Small intestine (tissue), 7 donors: ENCODE measurements around the gene KHDC1L. TPM values are rescaled to one million over a fixed set of nuclear protein-coding genes. Genes with fewer than 3 reads are reported as not detected.

ENCODE experiments used
- DNase-seq, 2 donors: peaks; one replicate each; pipeline versions ENCODE4 v3.0.0 to v3.0.0-alpha.2; 2013
- FAIRE-seq: peaks from 2 replicates; lab custom pipeline; 2012; peaks lifted over from hg19 to GRCh38; lab: Jason Lieb, UNC
- H3K27ac ChIP-seq, 3 donors: one replicate each; pipeline ENCODE4 v1.5.1; 2013; ENCODE audit warnings: low read length in 2 of 3, mild to moderate bottlenecking in 2 of 3, control low read depth in 1 of 3, inconsistent platforms in 1 of 3, low read depth in 1 of 3, moderate library complexity in 1 of 3
- H3K27me3 ChIP-seq, 3 donors: one replicate each; pipeline ENCODE4 v1.6.1; 2013; ENCODE audit warnings: low read length in 3 of 3, inconsistent platforms in 1 of 3; ENCODE audit not compliant: control insufficient read depth in 3 of 3, insufficient read depth in 3 of 3
- H3K36me3 ChIP-seq, 3 donors: one replicate each; pipeline ENCODE4 v1.6.1; 2013; ENCODE audit warnings: low read length in 3 of 3, inconsistent platforms in 1 of 3, low read depth in 1 of 3, mild to moderate bottlenecking in 1 of 3, moderate library complexity in 1 of 3; ENCODE audit not compliant: control insufficient read depth in 3 of 3, insufficient read depth in 2 of 3
- H3K4me1 ChIP-seq, 3 donors: one replicate each; pipeline ENCODE4 v1.6.1; 2013; ENCODE audit warnings: low read length in 2 of 3, inconsistent platforms in 1 of 3, low read depth in 1 of 3, mild to moderate bottlenecking in 1 of 3, moderate library complexity in 1 of 3; ENCODE audit not compliant: control insufficient read depth in 3 of 3, insufficient read depth in 2 of 3
- H3K4me3 ChIP-seq, 3 donors: one replicate each; pipeline ENCODE4 v1.5.1; 2013; ENCODE audit warnings: low read length in 3 of 3, control low read depth in 1 of 3, inconsistent platforms in 1 of 3, low read depth in 1 of 3, mild to moderate bottlenecking in 1 of 3, moderate library complexity in 1 of 3
- H3K9me3 ChIP-seq, 2 donors: one replicate each; pipeline ENCODE4 v1.6.1; 2013; ENCODE audit warnings: low read depth in 1 of 2, low read length in 1 of 2; ENCODE audit not compliant: control insufficient read depth in 2 of 2, insufficient read depth in 1 of 2
- WGBS, 3 donors: extraction: QIAGEN DNeasy Blood & Tissue Kit; methylation state at CpG; one replicate each; pipeline ENCODE4 v1.1.7; 2013; 5-methylcytosine and 5-hydroxymethylcytosine counted together
- polyA plus RNA-seq, 4 donors: library from polyadenylated mRNA; stranded (reverse) in 3 of 4; unstranded in 1 of 4; fragments of 200-250 nt in 3 of 4; fragments of 120-200 nt in 1 of 4; gene quantifications; one replicate each; pipeline versions ENCODE4 v1.2.1 to v1.2.3, GENCODE V29; 2013
- donor health status: healthy with polysubstance abuse.
- donor health status: control.
- donor health status: control.
- donor health status: Bipolar disorder and iron deficiency.
- donor health status: healthy.

The KHDC1L gene
- polyA plus RNA-seq, 4 donors = 0.19 TPM; not detected in 3

DNA sequence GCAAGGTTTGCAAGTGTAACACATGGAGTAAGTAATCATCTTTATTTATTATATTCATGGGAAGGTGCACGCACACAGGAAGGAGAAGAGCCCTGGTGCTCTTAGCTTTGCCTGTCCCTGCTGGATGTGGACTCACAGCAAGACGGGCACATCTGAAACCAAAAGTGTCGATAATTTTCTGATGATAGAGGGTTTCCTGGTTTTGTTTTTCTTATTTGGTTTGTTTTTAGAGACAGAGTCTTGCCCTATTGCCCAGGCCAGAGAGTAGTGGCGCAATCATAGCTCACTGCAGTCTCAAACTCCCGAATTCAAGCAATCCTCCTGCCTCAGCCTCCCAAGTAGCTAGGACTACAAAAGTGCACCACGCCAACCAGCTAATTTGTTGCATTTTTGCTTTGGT, 7.8 kb upstream of the KHDC1L start:
- Histone ChIP-seq H3K27ac (no peak overlapping the region), H3K4me3 (no peak overlapping the region)
- no peak for FAIRE-seq

GRCh38 chr6:73231986-73232391, 6.7 kb upstream of the KHDC1L start:
- Histone ChIP-seq H3K36me3 (no peaks in the 10 kb centered on the region), H3K27ac (no peak overlapping the region), H3K4me1 (no peaks in the 10 kb centered on the region), H3K9me3 (no peaks in the 10 kb centered on the region), H3K27me3 (no peaks in the 10 kb centered on the region), H3K4me3 (no peak overlapping the region)
- DNase-seq (no peak), FAIRE-seq (no peak)
- 38 to 61% (median 50%) methylated on average over 1 of the region's 1 CpG for WGBS, 3 donors

More for the DNA sequence above, 7.8 kb upstream of the KHDC1L start:
- Histone ChIP-seq H3K4me1 (no peaks in the 10 kb centered on the region), H3K27me3 (no peaks in the 10 kb centered on the region), H3K36me3 (no peaks in the 10 kb centered on the region), H3K9me3 (no peaks in the 10 kb centered on the region)
- WGBS, 3 donors = 70 to 82% (median 81%) methylated on average over 6 of the region's 6 CpGs
- no peak for DNase-seq

- H3K9me3 ChIP-seq = no peaks in the 10 kb centered on the region
- no peaks in the 10 kb centered on the region for H3K36me3 ChIP-seq
- H3K27me3 ChIP-seq = no peaks in the 10 kb centered on the region
- H3K4me1 ChIP-seq = no peaks in the 10 kb centered on the region
- H3K27ac ChIP-seq = no peak overlapping the region
- no peak overlapping the region for H3K4me3 ChIP-seq
- 81 to 94% (median 88%) methylated on average over 3 of the region's 3 CpGs for WGBS, 3 donors
- FAIRE-seq (no peak), DNase-seq (no peak)
Observed at GRCh38 chr6:73227606-73228255, 2.4 kb upstream of the KHDC1L start.

- Histone ChIP-seq H3K4me1 (no peaks in the 10 kb centered on the region), H3K36me3 (no peaks in the 10 kb centered on the region), H3K4me3 (no peak overlapping the region), H3K27ac (no peak overlapping the region), H3K9me3 (no peaks in the 10 kb centered on the region), H3K27me3 (no peaks in the 10 kb centered on the region)
- no peak for DNase-seq
- FAIRE-seq = no peak
- 90 to 95% (median 91%) methylated on average over 2 of the region's 2 CpGs for WGBS, 3 donors
Observed at GRCh38 chr6:73216859-73217258, 8.4 kb downstream of the KHDC1L start.

DNA sequence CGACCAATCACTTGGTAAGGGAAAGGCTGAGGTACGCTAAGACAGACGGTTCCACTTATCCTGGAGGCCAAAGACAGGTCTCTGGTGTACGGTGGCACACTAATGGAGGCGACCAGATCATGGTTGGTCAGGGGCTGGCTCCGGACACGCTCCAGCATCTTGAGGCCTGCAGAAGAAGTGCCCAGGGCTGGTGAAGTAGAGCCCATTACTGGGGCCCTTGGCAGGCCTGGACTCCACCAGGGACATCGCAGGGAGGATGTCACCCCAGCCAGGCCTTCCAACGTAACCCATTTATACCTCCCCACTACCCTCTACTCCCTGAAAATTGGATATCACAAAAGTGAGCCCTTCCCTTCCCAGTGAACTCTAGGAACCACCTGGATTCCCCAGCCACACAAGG, 16.2 kb downstream of the KHDC1L start:
- Histone ChIP-seq H3K36me3 (no peaks in the 10 kb centered on the region), H3K27me3 (no peaks in the 10 kb centered on the region), H3K4me1 (no peaks in the 10 kb centered on the region), H3K4me3 (no peak overlapping the region), H3K9me3 (no peaks in the 10 kb centered on the region), H3K27ac (no peak overlapping the region)
- FAIRE-seq = no peak
- WGBS, 3 donors = 72 to 91% (median 81%) methylated on average over 9 of the region's 9 CpGs
- DNase-seq = no peak

GRCh38 chr6:73207221-73207837, 18.0 kb downstream of the KHDC1L start:
- no peaks in the 10 kb centered on the region for H3K27me3 ChIP-seq
- 66 to 84% (median 81%) methylated on average over 3 of the region's 3 CpGs for WGBS, 3 donors
- FAIRE-seq (no peak), DNase-seq (no peak)
- H3K27ac ChIP-seq = no peak overlapping the region
- no peaks in the 10 kb centered on the region for H3K36me3 ChIP-seq
- H3K4me3 ChIP-seq = no peak overlapping the region
- no peaks in the 10 kb centered on the region for H3K4me1 ChIP-seq
- H3K9me3 ChIP-seq = no peaks in the 10 kb centered on the region

DNA sequence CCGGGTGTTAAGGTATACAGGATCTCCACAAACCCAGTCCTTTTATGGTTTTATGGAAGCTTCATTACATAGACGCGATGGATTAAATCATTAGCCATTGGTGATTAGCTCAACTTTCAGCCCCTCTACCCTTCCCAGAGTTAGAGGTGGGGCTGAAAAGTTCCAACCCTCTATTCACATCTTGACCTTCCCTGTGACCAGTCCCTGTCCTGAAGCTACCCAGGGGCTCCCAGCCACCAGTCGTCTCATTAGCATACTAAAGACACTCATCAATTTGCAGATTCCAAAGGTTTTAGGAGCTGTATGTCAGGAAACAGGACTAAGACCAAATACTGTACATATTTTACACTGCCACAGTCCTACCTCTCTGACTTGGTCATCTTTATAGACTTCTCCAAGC, 21.0 kb downstream of the KHDC1L start:
- no peaks in the 10 kb centered on the region for H3K4me1 ChIP-seq
- H3K36me3 ChIP-seq = no peaks in the 10 kb centered on the region
- no peak overlapping the region for H3K4me3 ChIP-seq
- no peaks in the 10 kb centered on the region for H3K9me3 ChIP-seq
- DNase-seq (no peak), FAIRE-seq (no peak)
- 67 to 81% (median 73%) methylated on average over 4 of the region's 4 CpGs for WGBS, 3 donors
- H3K27me3 ChIP-seq = no peaks in the 10 kb centered on the region
- no peak overlapping the region for H3K27ac ChIP-seq

DNA sequence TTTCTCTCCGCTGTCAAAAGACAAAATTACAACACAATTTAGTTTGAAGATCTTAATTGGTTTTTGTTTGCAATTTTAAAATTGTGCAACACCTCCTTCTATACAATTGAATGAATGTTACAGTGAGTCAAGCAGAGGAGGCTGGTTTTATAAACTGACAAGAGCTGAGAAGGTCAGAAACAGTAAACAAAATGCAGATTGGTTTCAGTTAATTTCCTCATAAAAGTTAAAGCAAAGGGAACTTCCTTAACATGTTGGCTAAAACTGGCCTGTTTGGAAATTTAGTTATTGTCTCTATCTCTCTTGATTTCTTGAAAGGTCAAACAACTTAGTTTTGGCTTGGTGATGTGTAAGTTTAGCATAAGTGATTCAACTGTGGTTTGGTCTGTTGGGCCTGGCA, 22.2 kb downstream of the KHDC1L start:
- FAIRE-seq = no peak
- Histone ChIP-seq H3K9me3 (no peaks in the 10 kb centered on the region), H3K36me3 (no peaks in the 10 kb centered on the region), H3K4me3 (no peak overlapping the region), H3K27ac (no peak overlapping the region), H3K4me1 (no peaks in the 10 kb centered on the region), H3K27me3 (no peaks in the 10 kb centered on the region)
- 78 to 97% (median 95%) methylated on average over 1 of the region's 1 CpG for WGBS, 3 donors
- DNase-seq = no peak
